GM23248 (cell line): ENCODE measurements around the gene SCYL3. TPM values are rescaled to one million over a fixed set of nuclear protein-coding genes. Genes with fewer than 3 reads are reported as not detected.

Experiments
- DNase-seq: peaks from one replicate; pipeline ENCODE4 v3.0.0-alpha.2; 2015
- H2AFZ ChIP-seq: fragments of 200-600 bp; sonication (generic); 2 replicates; pipeline ENCODE4 v1.6.1; 2016; ENCODE audit warnings: antibody characterized with exemption
- H3F3A ChIP-seq: fragments of 200-600 bp; sonication (generic); 2 replicates; pipeline ENCODE4 v1.6.1; 2016; ENCODE audit warnings: mild to moderate bottlenecking, antibody characterized with exemption, mixed run types; ENCODE audit not compliant: insufficient read depth
- H3K27ac ChIP-seq: fragments of 200-600 bp; sonication (generic); 2 replicates; pipeline ENCODE4 v1.5.1; 2016; ENCODE audit warnings: mild to moderate bottlenecking
- H3K27me3 ChIP-seq: fragments of 200-600 bp; sonication (generic); replicated peaks from 2 replicates; pipeline ENCODE4 v1.6.1; 2016; ENCODE audit warnings: mild to moderate bottlenecking; ENCODE audit not compliant: insufficient read depth
- H3K36me3 ChIP-seq: fragments of 200-600 bp; sonication (generic); 2 replicates; pipeline ENCODE4 v1.6.1; 2016; ENCODE audit warnings: low read depth, mild to moderate bottlenecking
- H3K4me1 ChIP-seq: fragments of 200-600 bp; sonication (generic); 2 replicates; pipeline ENCODE4 v1.6.1; 2016; ENCODE audit warnings: mild to moderate bottlenecking; ENCODE audit not compliant: insufficient read depth
- H3K4me2 ChIP-seq: fragments of 200-600 bp; sonication (generic); one replicate; pipeline ENCODE4 v1.6.1; 2016; ENCODE audit warnings: mild to moderate bottlenecking; ENCODE audit not compliant: unreplicated experiment
- H3K4me3 ChIP-seq: fragments of 200-600 bp; sonication (generic); 2 replicates; pipeline ENCODE4 v1.5.1; 2016; ENCODE audit warnings: mild to moderate bottlenecking
- H3K79me2 ChIP-seq: fragments of 200-600 bp; sonication (generic); 2 replicates; pipeline ENCODE4 v1.6.1; 2016; ENCODE audit warnings: mild to moderate bottlenecking; ENCODE audit not compliant: insufficient read depth
- H3K9ac ChIP-seq: fragments of 200-600 bp; sonication (generic); 2 replicates; pipeline ENCODE4 v1.6.1; 2016; ENCODE audit warnings: mild to moderate bottlenecking
- H3K9me2 ChIP-seq: fragments of 200-600 bp; sonication (generic); 2 replicates; pipeline ENCODE4 v1.6.1; 2016; ENCODE audit warnings: mixed run types, mild to moderate bottlenecking, moderate library complexity; ENCODE audit not compliant: insufficient read depth
- H3K9me3 ChIP-seq: fragments of 200-600 bp; sonication (generic); one replicate; pipeline ENCODE4 v1.6.1; 2017; ENCODE audit warnings: low read depth
- H4K20me1 ChIP-seq: fragments of 200-600 bp; sonication (generic); 2 replicates; pipeline ENCODE4 v1.6.0; 2016; ENCODE audit not compliant: insufficient read depth
- EZH2 ChIP-seq: fragments of 200-600 bp; sonication (generic); IDR thresholded peaks from 2 replicates; pipeline ENCODE4 v1.6.1; 2018; ENCODE audit warnings: antibody characterized with exemption, mild to moderate bottlenecking; ENCODE audit not compliant: insufficient read depth, poor library complexity, severe bottlenecking
- EZH2phosphoT487 ChIP-seq: fragments of 200-600 bp; sonication (generic); IDR thresholded peaks from 2 replicates; pipeline ENCODE4 v1.6.1; 2018; ENCODE audit warnings: antibody characterized with exemption, moderate library complexity, mild to moderate bottlenecking, low read depth; ENCODE audit not compliant: insufficient read depth
- WGBS, 2 experiments: methylation state at CpG; one replicate each; pipeline ENCODE4 v1.1.6; 2015 to 2017; ENCODE audit warnings: low lambda C conversion rate in 2 of 2, low coverage in 1 of 2; ENCODE audit errors: missing lambda C conversion rate in 2 of 2; 5-methylcytosine and 5-hydroxymethylcytosine counted together
- in situ Hi-C: fragments of 300-500 bp; cut with MboI; formaldehyde crosslinking; loops from 2 replicates; pipeline ENCODE4 v1.15.0; 2020
- polyA plus RNA-seq: library from polyadenylated mRNA; unstranded; fragments of >200 nt; fragmentation: Nextera tagmentation; extraction: Ambion mirVana; gene quantifications from 2 replicates; pipeline ENCODE4 v1.2.1, GENCODE V29; 2016
- total RNA-seq: library from RNA; depleted of rRNA; stranded (reverse); fragments of >200 nt; shearing (Covaris generic); gene quantifications from 2 replicates; pipeline ENCODE4 v1.2.3, GENCODE V29; 2014

SCYL3 gene
- total and polyA plus RNA-seq, 2 experiments from 2014 or later: 5.8 to 7.6 TPM

DNA sequence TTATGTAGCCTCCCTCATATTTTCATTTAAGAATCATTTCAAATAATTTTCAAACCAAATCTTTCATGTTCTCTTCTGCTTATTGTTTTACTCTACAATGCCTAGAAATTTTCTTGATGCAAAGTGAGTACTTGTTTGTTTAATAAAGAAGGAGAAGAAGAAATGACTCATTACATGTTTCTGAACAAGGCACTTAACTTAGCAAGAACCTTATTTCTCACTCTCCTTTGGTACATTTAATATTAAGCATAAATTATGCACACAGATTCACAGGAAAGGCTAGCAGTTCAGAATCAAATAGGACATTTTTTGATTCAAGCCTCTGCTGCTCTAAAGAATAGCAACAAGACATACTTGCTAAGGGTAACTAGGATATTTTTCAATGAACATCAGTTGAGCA lies 9.1 kb downstream of the SCYL3 start:
- no peak overlapping the region for H2AFZ ChIP-seq
- H3K4me2 ChIP-seq: no peak overlapping the region
- TF ChIP-seq EZH2: no peak
- no peak for TF ChIP-seq EZH2phosphoT487
- in situ Hi-C loops: no loop called here
- no peak for DNase-seq
- H3F3A ChIP-seq: peaks cover 5% of the 10 kb centered on the region; the same call in 1 of the 2 replicates
- no peaks in the 10 kb centered on the region for H3K9me3 ChIP-seq
- no peaks in the 10 kb centered on the region for H3K9me2 ChIP-seq
- peaks cover 27% of the 10 kb centered on the region for H3K4me1 ChIP-seq
- peaks cover 28% of the 10 kb centered on the region for H3K79me2 ChIP-seq
- no peak overlapping the region for H3K27ac ChIP-seq
- H4K20me1 ChIP-seq: no peaks in the 10 kb centered on the region
- H3K36me3 ChIP-seq: peaks cover 8% of the 10 kb centered on the region
- no peak overlapping the region for H3K9ac ChIP-seq
- H3K27me3 ChIP-seq: no peaks in the 10 kb centered on the region
- H3K4me3 ChIP-seq: no peak overlapping the region

DNA sequence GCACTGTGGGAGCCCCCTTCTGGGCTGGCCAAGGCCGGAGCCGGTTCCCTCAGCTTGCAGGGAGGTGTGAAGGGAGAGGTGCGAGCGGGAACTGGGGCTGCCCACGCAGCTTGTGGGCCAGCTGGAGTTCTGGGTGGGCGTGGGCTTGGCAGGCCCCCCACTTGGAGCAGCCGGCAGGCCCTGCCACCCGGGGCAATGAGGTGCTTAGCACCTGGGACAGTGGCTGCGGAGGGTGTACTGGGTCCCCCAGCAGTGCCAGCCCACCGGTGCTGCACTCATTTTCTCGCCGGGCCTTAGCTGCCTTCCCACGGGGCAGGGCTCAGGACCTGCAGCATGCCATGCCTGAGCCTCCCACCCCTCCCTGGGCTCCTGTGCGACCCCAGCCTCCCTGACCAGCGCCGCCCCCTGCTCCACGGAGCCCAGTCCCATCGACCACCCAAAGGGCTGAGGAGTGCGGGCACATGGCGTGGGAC lies 11.6 kb downstream of the SCYL3 start:
- Histone ChIP-seq H3K4me1 (peaks cover 41% of the 10 kb centered on the region), H3K9me2 (no peaks in the 10 kb centered on the region), H3K4me3 (no peak overlapping the region), H2AFZ (no peak overlapping the region), H3F3A (peaks cover 20% of the 10 kb centered on the region), H3K4me2 (no peak overlapping the region), H3K79me2 (peaks cover 19% of the 10 kb centered on the region; the same call in 1 of the 2 replicates), H3K9me3 (no peaks in the 10 kb centered on the region), H3K36me3 (peaks cover 14% of the 10 kb centered on the region), H3K27ac (no peak overlapping the region), H3K9ac (no peak overlapping the region), H4K20me1 (no peaks in the 10 kb centered on the region), H3K27me3 (no peaks in the 10 kb centered on the region)
- no peak for DNase-seq
- 94 to 98% methylated on average over 14 to 18 of the region's 20 CpGs for WGBS, 2 experiments
- TF ChIP-seq EZH2phosphoT487 (no peak), EZH2 (no peak)
- in situ Hi-C loops: no loop called here

DNA sequence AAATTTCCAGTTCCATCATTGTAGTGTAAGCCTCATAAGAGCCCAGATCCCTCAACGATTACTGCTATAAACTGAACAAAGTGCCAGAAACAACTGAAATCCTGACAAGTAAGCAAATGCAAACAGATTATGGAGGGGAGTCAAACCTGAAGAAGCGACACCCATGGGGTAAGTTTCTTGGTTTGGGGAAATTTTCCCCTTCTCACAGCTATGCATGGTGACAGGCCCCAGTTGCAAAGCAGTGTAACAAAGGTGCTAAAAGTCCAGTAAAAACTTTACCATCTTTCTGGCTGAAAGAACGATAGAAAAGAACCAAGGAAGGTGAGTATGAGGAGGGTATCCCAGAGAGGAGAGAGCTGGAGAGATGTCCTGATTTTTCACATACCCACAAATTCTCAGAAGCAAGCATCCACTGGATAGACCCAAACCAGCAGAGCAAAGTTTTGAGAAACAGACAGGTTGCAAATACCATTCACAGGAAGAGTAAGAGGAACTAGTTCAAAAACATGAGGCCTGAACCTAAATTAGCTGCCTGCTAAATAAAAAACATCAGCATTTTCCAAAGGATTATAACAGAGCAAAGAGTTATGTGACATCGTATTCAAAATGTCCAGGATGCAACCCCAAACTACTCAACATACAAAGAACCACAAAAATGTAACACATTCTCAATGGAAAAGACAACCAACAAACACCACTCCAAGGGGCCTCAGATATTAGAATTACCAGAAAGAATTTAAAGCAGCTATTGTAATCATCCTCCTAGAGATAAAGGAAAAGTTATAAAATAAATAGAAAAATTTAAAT lies 14.5 kb downstream of the SCYL3 start:
- Histone ChIP-seq H3K36me3 (peaks cover 22% of the 10 kb centered on the region), H3F3A (peaks cover 26% of the 10 kb centered on the region), H3K9me3 (no peaks in the 10 kb centered on the region), H3K4me2 (no peak overlapping the region), H3K4me1 (peaks cover 31% of the 10 kb centered on the region), H3K79me2 (peaks cover 18% of the 10 kb centered on the region; the same call in 1 of the 2 replicates), H4K20me1 (no peaks in the 10 kb centered on the region), H3K27ac (no peak overlapping the region), H2AFZ (no peak overlapping the region), H3K9ac (no peak overlapping the region), H3K27me3 (no peaks in the 10 kb centered on the region), H3K9me2 (no peaks in the 10 kb centered on the region; the same call in 1 of the 2 replicates), H3K4me3 (no peak overlapping the region)
- peak; percentile 12 for DNase-seq
- in situ Hi-C loops: no loop called here
- TF ChIP-seq EZH2phosphoT487: no peak
- WGBS, 2 experiments: 92 to 94% methylated on average over 4 of the region's 4 CpGs

DNA sequence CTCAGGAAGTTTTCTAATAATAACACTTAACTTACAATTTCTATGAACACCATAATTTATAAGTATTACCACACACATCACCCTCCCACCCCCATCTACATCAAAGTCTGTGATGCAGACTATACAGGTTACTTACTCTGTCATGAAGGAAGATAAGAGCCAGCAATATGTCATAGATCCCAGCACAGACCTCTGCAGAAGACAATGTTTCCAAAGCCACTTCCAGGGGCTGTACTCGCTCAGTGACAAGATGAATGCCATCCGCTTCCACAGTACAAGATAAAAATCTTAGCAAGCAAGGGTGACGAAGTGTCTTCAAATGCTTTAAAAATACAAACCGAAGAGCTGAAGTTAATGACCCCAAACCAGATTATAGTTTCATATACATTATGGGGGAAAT lies 15.2 kb downstream of the SCYL3 start:
- Histone ChIP-seq H3K9me2 (no peaks in the 10 kb centered on the region; the same call in 1 of the 2 replicates), H3K79me2 (peaks cover 18% of the 10 kb centered on the region; the same call in 1 of the 2 replicates), H3K27me3 (no peaks in the 10 kb centered on the region), H3K4me3 (no peak overlapping the region), H3K4me1 (peaks cover 38% of the 10 kb centered on the region), H3K36me3 (peaks cover 22% of the 10 kb centered on the region), H3K9ac (no peak overlapping the region), H2AFZ (no peak overlapping the region), H4K20me1 (no peaks in the 10 kb centered on the region), H3K27ac (no peak overlapping the region), H3K9me3 (no peaks in the 10 kb centered on the region), H3K4me2 (peak overlapping the region; percentile 45), H3F3A (peaks cover 32% of the 10 kb centered on the region)
- WGBS, 2 experiments: 88 to 95% methylated on average over 4 of the region's 4 CpGs
- no peak for DNase-seq
- in situ Hi-C loops: no loop called here
- no peak for TF ChIP-seq EZH2
